ENCODE results near the gene RGS12. TPM values are rescaled to one million over a fixed set of nuclear protein-coding genes. Genes with fewer than 3 reads are reported as not detected.

The RGS12 gene
- total and polyA plus RNA-seq, 2 of the 8 experiments (the other 6 are each of a cell fraction or from before 2014, with no cell fraction given) = 6.0 to 16.4 TPM

DNA sequence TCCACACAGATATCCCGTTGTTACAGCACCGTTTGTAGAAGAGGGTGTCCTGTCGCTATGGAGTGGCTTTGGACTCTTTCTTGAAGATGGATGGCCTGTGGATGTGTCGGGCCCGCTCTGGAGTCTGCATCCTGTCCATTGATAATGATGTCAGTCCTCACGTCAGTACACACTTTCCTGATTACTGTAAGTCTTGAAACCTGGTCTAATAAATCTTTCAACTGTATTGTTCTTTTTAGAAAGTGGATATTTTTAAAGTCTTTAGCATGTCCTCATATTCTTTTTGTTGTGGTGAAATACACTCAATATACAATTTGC, 29.0 kb upstream of the RGS12 start:
- Histone ChIP-seq H4K8ac (ENCODE audit: extremely low read depth, insufficient read depth, low read length) (no peak overlapping the region), H2BK12ac (ENCODE audit: low read depth, low read length) (no peak overlapping the region), H3K4me1 (replicated peaks in 1 of 4; ENCODE audit: control insufficient read depth in 3 of 4, insufficient read depth in 4 of 4, low read length in 3 of 4) (peaks cover 0 to 6% (median 0%) of the 10 kb centered on the region in 4 experiments; a peak in 1 of 7 replicates), H3K9me3 (ENCODE audit: insufficient read depth in 2 of 2, low read depth in 1 of 2, low read length in 1 of 2) (no peaks in the 10 kb centered on the region), H4K5ac (ENCODE audit: insufficient read length, low read depth, low read length) (no peak overlapping the region), H3K56ac (replicated peaks; ENCODE audit: insufficient read length, low read depth, low read length) (no peak overlapping the region), H3K23me2 (ENCODE audit: low read depth, low read length) (no peaks in the 10 kb centered on the region), H4K91ac (replicated peaks; ENCODE audit: insufficient read length, low read length) (no peak overlapping the region), H4K20me1 (replicated peaks in 1 of 2; ENCODE audit: control insufficient read depth in 1 of 2, insufficient read depth in 2 of 2, low read length in 2 of 2) (no peaks in the 10 kb centered on the region), H3K23ac (ENCODE audit: insufficient read length) (no peak overlapping the region), H2AFZ (ENCODE audit: low read length) (no peak overlapping the region), H2BK5ac (ENCODE audit: low read depth, low read length) (no peak overlapping the region), H3K79me2 (ENCODE audit: control insufficient read depth in 1 of 2, insufficient read depth in 2 of 2, low read length in 2 of 2) (no peaks in the 10 kb centered on the region), H2BK15ac (ENCODE audit: low read length) (no peak overlapping the region), H3K4me2 (ENCODE audit: insufficient read depth in 1 of 2, low read depth in 2 of 2, low read length in 2 of 2) (no peak overlapping the region), H3K4me3 (ENCODE audit: extremely low read depth in 1 of 4, insufficient read depth in 2 of 4, low read depth in 3 of 4, low read length in 4 of 4) (no peak overlapping the region), H3K36me3 (ENCODE audit: control insufficient read depth in 2 of 4, insufficient read depth in 4 of 4, low read length in 3 of 4) (no peaks in the 10 kb centered on the region), H3K4ac (replicated peaks; ENCODE audit: insufficient read length, low read depth, low read length) (no peak overlapping the region), H3K27ac (ENCODE audit: low read depth, low read length) (no peak overlapping the region), H3K14ac (ENCODE audit: insufficient read length) (no peak overlapping the region), H3K18ac (ENCODE audit: extremely low read depth, low read length) (no peak overlapping the region), H2AK5ac (ENCODE audit: low read depth, low read length) (no peak overlapping the region), H3K27me3 (replicated peaks in 1 of 4; ENCODE audit: control insufficient read depth in 3 of 4, extremely low read depth in 1 of 4, insufficient read depth in 3 of 4, low read length in 3 of 4) (no peaks in the 10 kb centered on the region; a peak in 2 of 7 replicates), H2BK20ac (ENCODE audit: low read length) (no peak overlapping the region), H2BK120ac (replicated peaks; ENCODE audit: low read depth, low read length) (no peak overlapping the region), H3K79me1 (ENCODE audit: low read depth, low read length) (no peaks in the 10 kb centered on the region), H3K9ac (replicated peaks in 1 of 4; ENCODE audit: extremely low read depth in 1 of 4, low read depth in 3 of 4, low read length in 3 of 4) (no peak overlapping the region)
- ChIA-PET CTCF (ENCODE audit: partially characterized antibody) (interaction anchor here (1.9 kb wide), 1 partner anchor 217 kb away, joined by 5 read pairs; no protein-coding TSS in a partner anchor), POLR2A (ENCODE audit: partially characterized antibody) (no interaction called here)
- DNase-seq (ENCODE audit: low read depth in 1 of 2, low spot score in 2 of 2) = no peak
- WGBS, 2 experiments (ENCODE audit: extremely low coverage in 1 of 2, insufficient coverage in 1 of 2, insufficient read length in 1 of 2, insufficient replicate concordance in 2 of 2, low coverage in 1 of 2, low lambda C conversion rate in 2 of 2, missing lambda C conversion rate in 1 of 2) = 87% methylated on average over 6 of the region's 6 CpGs; no CpG with 5 or more reads in 1 of the 2 experiments
- FAIRE-seq = no peak
- TF ChIP-seq, protein P1, sequence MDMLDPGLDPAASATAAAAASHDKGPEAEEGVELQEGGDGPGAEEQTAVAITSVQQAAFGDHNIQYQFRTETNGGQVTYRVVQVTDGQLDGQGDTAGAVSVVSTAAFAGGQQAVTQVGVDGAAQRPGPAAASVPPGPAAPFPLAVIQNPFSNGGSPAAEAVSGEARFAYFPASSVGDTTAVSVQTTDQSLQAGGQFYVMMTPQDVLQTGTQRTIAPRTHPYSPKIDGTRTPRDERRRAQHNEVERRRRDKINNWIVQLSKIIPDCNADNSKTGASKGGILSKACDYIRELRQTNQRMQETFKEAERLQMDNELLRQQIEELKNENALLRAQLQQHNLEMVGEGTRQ (IDR thresholded peaks at IDR 0.05; ENCODE audit: low read length) = no peak
- TF ChIP-seq TEAD4 (IDR thresholded peaks at IDR 0.05; ENCODE audit: low read depth, low read length) (no peak), TCF12 (IDR thresholded peaks at IDR 0.05; ENCODE audit: low read depth, low read length) (no peak), SP4 (IDR thresholded peaks at IDR 0.05; ENCODE audit: low read length) (no peak), MAFK (IDR thresholded peaks at IDR 0.05; ENCODE audit: low read depth, low read length) (no peak), CEBPB (IDR thresholded peaks at IDR 0.05; ENCODE audit: low read depth, low read length) (no peak), CTBP2 (IDR thresholded peaks at IDR 0.05; ENCODE audit: borderline replicate concordance, insufficient read depth, insufficient read length, low read length) (no peak), SRF (IDR thresholded peaks at IDR 0.05; ENCODE audit: low read depth, low read length) (no peak), CREB1 (IDR thresholded peaks at IDR 0.05) (no peak), BCL11A (IDR thresholded peaks at IDR 0.05; ENCODE audit: low read depth in 2 of 2, low read length in 2 of 2) (no peak), TAF7 (optimal IDR thresholded peaks at IDR 0.05; ENCODE audit: borderline replicate concordance, low read depth, low read length) (no peak), PHF8 (conservative IDR thresholded peaks at IDR 0.05; ENCODE audit: low read depth, low read length) (no peak), HDAC2 (IDR thresholded peaks at IDR 0.05; ENCODE audit: borderline replicate concordance in 1 of 2, low read depth in 2 of 2, low read length in 2 of 2) (no peak), RNF2 (IDR thresholded peaks at IDR 0.05; ENCODE audit: borderline replicate concordance, low read depth, low read length, missing control alignments, poor library complexity, severe bottlenecking) (no peak)

All from H1 (cell line).